ENCODE measurements around the gene HAPLN2. TPM values are rescaled to one million over a fixed set of nuclear protein-coding genes. Genes with fewer than 3 reads are reported as not detected.
"Not testable (repeated sequence)": the region's sequence is repeated elsewhere in the genome, so short reads cannot be mapped to it uniquely, and the experiment has no call there.

The HAPLN2 gene
- total RNA-seq, 1 donor from 2014 or later, result not detected

DNA sequence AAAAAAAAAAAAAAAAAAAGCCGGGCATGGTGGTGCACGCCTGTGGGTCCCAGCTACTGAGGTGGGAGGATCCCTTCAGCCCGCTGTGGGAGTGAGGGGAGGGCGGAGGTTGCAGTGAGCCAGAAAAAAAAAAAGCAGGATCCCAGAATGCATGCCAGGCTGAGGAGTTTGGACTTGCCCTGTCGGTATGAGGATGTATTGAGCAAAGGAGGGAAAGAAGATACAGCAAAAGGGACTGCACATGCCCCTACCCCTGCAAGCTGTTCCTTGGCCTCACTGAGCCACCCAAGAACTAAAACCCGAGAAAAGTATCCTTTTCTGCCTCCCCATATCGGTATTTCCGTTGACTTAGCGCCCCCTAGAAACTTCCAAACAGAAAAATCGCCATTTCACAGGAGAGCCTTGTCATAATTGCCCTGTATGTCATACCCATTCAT, 16.6 kb upstream of the HAPLN2 start:
- no peak overlapping the region for H3K4me3 ChIP-seq (ENCODE audit: low read depth, low read length)
- DNase-seq (ENCODE audit: low read depth), result no peak
- TF ChIP-seq, protein P1, sequence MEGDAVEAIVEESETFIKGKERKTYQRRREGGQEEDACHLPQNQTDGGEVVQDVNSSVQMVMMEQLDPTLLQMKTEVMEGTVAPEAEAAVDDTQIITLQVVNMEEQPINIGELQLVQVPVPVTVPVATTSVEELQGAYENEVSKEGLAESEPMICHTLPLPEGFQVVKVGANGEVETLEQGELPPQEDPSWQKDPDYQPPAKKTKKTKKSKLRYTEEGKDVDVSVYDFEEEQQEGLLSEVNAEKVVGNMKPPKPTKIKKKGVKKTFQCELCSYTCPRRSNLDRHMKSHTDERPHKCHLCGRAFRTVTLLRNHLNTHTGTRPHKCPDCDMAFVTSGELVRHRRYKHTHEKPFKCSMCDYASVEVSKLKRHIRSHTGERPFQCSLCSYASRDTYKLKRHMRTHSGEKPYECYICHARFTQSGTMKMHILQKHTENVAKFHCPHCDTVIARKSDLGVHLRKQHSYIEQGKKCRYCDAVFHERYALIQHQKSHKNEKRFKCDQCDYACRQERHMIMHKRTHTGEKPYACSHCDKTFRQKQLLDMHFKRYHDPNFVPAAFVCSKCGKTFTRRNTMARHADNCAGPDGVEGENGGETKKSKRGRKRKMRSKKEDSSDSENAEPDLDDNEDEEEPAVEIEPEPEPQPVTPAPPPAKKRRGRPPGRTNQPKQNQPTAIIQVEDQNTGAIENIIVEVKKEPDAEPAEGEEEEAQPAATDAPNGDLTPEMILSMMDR (conservative IDR thresholded peaks at IDR 0.05; ENCODE audit: low read depth, low read length), result peak; percentile 59

DNA sequence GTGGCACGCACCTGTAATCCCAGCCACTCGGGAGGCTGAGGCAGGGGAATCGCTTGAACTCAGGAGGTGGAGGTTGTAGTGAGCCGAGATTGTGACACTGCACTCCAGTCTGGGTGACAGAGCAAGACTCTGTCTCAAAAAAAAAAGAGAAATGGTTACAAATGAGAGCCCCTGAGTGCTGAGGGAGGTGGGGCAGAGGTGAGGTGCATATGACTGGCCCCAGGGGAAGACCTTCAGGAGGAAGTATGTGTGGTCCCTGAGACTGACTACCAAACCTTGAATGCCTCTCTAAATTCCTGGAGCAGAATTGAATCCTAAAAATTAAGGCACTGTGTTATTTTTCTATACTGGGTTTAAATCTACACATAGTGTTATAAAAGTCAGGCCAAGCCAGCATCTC, 11.9 kb upstream of the HAPLN2 start:
- DNase-seq (ENCODE audit: low read depth); H3K4me3 ChIP-seq (ENCODE audit: low read depth, low read length): not testable (repeated sequence)

DNA sequence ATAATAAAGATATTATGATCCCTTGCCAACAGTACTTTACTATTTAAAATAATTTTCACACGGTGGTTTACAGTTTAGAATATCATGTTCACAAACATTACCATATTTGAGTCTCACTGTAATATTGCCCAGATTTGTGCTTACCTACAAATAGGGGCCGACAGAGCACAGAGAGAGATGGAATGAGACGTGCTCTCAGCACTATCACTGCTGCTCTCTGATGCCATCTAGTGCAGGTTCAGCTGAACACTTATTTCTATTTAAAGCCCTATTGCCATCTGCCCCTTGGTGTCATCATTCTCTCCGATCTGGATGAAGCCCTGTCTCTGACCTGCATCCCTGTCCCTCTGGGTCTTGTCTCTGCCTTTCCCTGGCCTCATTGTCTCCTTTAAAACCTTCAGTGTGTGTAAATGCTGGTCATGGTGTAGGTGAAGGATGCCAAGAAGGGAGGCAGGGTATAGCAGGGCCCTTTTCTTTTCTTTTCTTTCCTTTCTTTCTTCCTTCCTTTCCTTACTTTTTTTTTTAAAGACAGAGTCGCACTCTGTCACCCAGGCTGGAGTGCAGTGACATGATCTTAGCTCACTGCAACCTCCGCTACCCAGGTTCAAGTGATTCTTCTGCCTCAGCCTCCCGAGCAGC, 11.1 kb upstream of the HAPLN2 start:
- H3K4me3 ChIP-seq (ENCODE audit: low read depth, low read length), result no peak overlapping the region
- TF ChIP-seq, protein P1 (conservative IDR thresholded peaks at IDR 0.05; ENCODE audit: low read depth, low read length), result peak; percentile 86
- DNase-seq (ENCODE audit: low read depth), result no peak

DNA sequence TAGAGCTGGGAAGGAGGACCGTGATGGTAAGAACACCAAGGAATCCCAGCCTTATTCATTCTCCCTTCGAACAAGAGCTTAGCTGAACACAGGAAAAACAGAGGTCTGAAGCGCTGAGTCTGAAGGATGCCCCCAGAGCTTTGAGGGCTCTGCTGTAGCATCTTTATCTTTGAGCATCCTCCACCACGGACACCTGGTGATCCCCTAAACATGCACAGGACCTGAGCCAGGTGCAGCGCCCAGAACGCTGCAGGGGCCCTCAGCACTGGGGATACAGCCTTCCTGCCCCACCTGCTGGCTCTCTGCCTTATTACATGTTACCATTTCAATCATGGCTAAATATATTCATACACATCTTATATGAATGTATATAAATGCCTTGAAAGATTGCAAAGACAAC, 10.2 kb upstream of the HAPLN2 start:
- TF ChIP-seq, protein P1 (conservative IDR thresholded peaks at IDR 0.05; ENCODE audit: low read depth, low read length), result peak; percentile 75
- H3K4me3 ChIP-seq (ENCODE audit: low read depth, low read length), result no peak overlapping the region
- DNase-seq (ENCODE audit: low read depth), result no peak

DNA sequence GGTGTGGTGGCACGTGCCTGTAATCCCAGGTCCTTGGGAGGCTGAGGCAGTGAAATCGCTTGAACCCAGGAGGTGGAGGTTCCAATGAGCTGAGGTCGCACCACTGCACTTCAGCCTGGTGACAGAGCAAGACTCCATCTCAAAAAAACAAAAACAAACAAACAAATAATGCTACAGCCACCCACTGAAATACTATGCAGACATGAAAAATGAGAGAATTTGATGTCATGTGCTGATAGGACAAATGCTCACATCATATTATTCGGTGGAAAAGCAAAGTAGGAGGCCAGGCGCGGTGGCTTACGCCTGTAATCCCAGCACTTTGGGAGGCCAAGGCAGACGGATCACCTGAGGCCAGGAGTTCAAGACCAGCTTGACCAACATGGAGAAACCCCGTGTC, 9.1 kb upstream of the HAPLN2 start:
- H3K4me3 ChIP-seq (ENCODE audit: low read depth, low read length); DNase-seq (ENCODE audit: low read depth): not testable (repeated sequence)

DNA sequence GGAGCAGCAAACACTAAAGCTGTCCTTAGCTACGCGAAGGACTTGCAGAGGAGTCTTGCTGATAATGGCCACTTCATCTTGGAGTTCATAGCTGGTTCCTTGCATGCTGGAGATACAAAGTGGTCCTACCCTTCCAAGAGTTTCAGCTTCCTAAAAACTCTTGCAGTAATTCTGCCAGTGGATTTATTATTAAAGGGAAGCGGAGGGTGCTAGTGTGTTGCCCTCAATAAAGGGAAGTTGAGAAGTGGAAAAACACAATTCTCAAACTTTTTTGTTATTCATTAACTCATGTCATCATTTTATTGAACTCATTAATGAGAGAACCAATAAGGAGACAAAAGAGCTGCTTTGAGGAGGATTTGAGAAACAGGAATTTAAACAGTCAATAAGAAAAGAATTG, 6.5 kb upstream of the HAPLN2 start:
- TF ChIP-seq, protein P1 (conservative IDR thresholded peaks at IDR 0.05; ENCODE audit: low read depth, low read length), result no peak
- H3K4me3 ChIP-seq (ENCODE audit: low read depth, low read length), result no peak overlapping the region
- no peak for DNase-seq (ENCODE audit: low read depth)

DNA sequence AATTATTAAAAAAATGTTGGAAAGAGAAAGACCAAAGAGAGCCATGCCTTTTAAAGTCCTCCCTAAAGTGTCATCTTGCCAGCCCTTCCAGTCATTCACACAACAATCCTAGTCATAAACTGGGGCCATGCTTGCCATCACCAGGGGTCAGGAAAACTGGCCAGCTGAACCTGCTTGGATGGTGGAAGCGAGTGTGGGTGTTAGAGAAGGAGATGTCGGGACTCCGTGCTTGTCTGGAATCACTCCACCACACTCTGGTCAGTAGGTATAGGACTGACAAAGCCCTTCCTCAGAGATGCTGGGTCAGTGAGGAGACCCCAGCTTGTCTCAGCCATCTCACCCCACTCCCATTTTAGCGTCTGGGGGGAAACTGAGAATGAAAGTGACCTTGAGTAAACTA, 3.3 kb upstream of the HAPLN2 start:
- TF ChIP-seq, protein P1 (conservative IDR thresholded peaks at IDR 0.05; ENCODE audit: low read depth, low read length), result no peak
- DNase-seq (ENCODE audit: low read depth), result no peak
- no peak overlapping the region for H3K4me3 ChIP-seq (ENCODE audit: low read depth, low read length)

DNA sequence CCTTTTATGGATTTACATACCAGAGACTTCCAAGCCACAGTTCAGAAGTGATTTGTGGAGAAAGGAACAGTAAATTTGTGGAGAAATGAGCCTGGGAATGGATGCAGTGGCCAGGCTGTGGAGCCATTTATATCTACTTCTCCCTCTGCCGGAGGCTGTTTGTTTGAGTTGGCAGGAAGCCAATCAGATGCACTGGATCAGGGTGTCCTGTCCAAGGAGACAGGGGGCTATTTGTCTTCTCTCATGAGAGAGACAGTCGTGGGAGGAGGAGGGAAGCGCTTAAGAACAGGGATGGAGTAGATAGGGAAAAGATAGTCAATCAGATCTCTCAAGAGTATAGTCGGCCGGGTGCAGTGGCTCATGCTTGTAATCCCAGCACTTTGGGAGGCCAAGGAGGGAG, 2.8 kb upstream of the HAPLN2 start:
- DNase-seq (ENCODE audit: low read depth), result no peak

More for the DNA sequence above, 2.8 kb upstream of the HAPLN2 start:
- H3K4me3 ChIP-seq (ENCODE audit: low read depth, low read length), result no peak overlapping the region
- TF ChIP-seq, protein P1 (conservative IDR thresholded peaks at IDR 0.05; ENCODE audit: low read depth, low read length), result peak; percentile 21
